SIG-M5 (cell line): ENCODE results near the gene CRISP1.
"Not testable (repeated sequence)": the region's sequence is repeated elsewhere in the genome, so short reads cannot be mapped to it uniquely, and the experiment has no call there.

Source experiments
- DNase-seq: peaks from one replicate; lab custom pipeline; 2025; lab: John Stamatoyannopoulos, UW

Gene CRISP1, protein sequence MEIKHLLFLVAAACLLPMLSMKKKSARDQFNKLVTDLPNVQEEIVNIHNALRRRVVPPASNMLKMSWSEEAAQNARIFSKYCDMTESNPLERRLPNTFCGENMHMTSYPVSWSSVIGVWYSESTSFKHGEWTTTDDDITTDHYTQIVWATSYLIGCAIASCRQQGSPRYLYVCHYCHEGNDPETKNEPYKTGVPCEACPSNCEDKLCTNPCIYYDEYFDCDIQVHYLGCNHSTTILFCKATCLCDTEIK

DNA sequence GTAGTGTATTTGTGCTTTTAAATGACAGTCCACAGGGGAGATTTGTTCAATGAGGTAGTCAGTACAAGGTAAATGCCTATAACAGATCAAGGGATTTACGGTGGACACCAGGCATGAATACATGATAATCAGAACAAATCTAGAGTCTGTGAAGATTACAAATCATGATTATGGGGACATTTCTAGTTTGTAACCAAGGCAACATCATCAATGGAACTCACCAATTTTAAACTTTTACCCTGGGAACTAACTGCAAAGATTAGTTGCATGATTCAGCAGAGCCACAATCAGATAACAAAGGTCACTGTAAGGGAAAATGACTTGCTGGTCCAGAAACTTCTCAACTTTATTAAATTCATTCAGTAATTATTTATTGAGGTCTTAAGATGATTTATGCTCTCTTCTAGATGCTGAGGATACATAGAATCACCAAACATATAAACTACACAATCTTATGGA is at the start of gene CRISP1:
CRISP1 (minus strand) TSS at position 51 of the 459 bp plus-strand sequence. CDS start 9,135 bp downstream, outside the sequence.
- DNase-seq = no peak

DNA sequence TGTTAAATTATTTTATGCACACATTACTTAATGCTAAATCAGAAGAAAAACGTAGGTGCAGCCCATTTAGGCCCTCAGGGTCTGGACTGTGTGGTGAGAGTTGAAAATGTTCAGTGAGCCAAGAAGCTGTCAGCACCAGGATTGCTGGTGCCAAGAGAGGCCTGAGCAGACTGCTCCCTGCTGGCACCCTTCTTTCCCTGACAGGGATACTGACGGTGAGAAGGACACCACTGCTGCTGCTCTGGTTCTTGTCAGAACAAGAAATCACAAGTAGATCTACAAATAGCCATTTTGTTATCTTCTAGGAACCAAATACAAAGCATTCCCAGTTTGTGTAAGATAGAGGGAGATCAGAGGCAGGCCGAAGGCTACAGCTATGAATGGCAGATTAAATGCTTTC is 48.7 kb upstream of the CRISP1 start:
- no peak for DNase-seq

DNA sequence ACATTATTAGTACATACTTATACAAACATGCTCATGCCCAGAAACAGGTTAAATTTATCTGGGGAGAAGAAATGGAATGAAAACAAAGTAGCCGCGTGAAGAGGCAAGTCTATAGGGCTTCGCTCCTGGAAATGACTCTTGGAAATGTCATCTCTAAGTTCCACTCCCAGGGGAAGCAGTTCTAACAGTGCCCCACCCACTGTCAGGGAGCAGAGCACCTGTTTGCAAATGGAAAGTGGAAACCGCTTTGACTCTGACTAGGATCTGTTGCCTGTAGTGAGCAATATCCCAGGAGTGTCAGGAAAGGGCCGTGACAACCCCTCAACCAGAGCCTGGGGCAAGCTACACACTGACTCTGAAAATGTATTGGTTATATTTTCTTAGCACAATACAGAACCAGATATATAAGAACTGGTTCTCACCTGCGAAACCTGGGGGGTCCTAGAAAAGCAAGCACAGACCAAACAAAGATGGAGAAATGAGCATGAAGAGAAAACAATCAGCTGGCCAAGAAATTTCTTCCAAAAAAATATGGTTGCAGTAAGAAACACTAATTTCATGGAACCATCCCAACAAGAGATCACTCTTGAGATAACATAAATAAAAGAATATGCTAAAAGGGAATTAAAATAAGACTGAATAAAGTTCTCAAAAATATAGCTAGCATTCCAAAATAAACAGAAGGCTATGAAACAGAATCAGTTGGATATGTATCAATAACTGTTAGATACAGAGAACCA is 47.5 kb upstream of the CRISP1 start:
- no peak for DNase-seq

DNA sequence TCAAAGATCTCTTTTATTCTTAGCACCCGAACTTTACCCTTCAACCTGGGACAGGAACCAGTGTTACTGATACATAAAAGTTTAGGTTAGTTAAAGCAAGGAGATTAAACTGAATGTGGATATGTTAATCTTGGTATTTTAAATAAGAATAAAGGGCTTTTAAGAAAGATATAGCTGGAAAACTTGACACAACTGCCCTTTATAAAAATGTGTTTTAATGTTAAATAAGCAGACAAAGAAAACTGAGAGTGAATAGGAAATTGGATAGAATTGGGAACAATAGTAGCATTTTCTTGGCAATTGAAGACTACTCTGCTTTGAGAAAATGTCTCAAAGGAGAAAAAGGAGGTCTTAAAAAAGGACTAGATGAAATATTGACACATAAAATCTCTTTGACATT is 45.9 kb upstream of the CRISP1 start:
- DNase-seq = no peak

DNA sequence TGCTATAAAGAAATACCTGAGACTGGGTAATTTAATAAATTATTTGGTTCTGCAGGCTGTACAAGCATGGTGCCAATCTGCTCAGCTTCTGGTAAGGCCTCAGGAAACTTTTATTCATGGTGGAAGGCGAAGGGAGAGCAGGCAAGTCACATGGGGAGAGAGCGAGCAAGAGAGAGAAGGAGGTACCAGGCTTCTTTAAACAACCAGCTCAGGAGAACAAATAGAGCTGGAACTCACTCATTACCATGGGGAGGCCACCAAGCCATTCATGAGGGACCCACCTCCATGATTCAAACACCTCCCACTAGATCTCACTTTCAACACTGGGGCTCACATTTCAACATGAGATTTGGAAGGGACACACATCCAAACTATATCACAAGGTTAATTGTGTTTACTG is 44.9 kb upstream of the CRISP1 start:
- DNase-seq = no peak

DNA sequence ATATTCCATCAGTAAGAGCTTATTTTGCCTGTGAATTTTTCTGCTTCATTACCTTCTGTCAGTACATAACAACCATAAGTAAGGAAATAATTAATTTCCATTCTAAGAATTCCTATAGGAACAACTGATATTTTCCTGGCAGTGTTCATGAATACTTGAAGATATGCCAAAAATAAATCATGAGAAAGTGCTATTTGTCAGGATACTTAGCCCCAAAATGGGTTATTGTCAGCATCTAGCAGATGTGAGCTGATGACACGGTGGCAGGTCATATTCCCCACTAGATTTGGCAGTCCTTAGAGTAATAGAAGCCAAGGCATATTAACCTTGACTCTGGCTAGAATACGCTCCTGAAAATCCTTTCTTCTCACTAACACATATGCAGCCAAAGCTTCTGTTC is 43.2 kb upstream of the CRISP1 start:
- no peak for DNase-seq

DNA sequence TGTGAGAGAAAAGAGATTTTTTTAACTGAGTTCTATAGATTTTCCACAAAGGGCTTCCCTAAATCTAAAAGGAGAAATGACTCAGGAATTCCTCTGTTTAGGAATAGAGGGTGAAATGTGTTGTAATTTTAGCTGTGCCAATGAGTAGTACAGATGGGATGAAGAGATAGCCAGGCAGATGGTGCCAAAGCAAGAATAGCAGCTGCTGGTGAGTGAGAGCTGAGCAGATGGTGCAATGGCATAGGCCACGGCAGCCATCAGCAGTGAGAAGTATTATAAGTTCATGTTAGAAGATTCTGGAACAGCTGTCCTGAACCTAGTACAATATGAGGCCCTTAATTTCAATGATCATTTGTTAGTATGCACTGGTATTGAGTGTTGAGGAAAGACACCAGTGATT is 40.2 kb upstream of the CRISP1 start:
- DNase-seq = no peak

DNA sequence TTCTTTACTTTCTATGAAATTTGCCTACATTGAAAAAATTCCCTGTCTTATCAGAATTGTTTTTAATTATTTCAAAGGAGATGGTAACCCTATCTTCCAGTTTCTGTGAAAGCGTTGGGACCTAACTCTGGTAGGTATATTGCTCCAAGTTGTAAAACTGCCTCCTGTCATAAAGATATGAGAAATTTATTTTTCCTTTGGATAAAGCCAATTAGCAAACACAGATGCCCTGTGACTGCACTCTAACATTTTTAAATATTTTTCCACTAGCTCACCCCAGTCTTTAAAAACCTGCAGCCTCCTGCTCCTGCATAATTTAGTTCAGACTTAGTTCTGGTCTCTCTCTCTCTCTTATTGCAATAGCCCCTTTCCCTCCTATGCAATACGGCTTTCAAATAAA is 39.0 kb upstream of the CRISP1 start:
- DNase-seq = no peak

DNA sequence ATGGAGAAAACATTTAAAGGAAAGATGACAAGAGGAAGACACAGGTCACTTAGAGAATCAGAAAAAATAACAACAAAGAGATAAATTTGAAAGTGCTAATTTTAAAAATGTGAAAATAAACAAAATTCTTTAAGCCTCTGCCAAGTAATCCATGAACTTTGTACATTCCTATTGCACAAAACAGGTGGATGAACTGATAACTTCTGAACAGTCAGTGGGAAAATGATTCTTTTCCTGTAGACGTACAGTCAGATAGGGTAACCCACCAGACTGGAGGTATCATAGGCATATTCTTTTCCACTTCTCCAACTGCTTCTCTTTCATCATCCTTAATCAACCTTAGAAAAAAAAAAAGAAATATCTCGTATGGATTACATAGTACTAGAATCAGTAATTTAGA is 36.5 kb upstream of the CRISP1 start:
- DNase-seq = no peak

DNA sequence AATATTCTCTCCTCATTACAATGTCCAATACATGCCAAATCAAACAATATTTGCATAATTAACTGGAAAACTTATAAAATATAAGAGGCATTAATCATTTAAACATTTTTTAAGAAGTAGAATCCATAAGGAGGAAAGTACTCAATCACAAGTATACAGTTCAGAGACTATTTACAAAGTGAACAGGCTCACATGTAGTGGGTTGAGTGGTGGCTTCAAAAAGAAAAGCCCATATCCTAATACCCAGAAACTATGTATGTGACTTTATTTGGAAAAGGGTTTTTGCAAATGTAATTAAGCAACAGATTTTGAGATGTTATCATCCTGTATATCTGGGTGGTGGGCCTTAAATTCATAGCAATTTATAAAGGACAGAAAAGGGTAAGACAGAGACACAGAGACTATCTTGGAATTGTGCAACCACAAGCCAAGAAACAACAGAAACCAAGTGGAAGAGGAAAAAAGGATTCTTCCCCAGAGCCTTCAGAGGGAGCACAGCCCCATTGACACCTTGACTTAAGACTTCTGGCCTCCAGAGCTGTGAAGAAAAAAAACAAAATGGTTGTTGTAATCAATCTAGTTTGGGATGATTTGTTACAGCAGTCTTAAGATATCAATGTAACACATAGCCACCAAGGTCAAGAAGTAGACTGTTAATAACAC is 32.7 kb upstream of the CRISP1 start:
- no peak for DNase-seq

DNA sequence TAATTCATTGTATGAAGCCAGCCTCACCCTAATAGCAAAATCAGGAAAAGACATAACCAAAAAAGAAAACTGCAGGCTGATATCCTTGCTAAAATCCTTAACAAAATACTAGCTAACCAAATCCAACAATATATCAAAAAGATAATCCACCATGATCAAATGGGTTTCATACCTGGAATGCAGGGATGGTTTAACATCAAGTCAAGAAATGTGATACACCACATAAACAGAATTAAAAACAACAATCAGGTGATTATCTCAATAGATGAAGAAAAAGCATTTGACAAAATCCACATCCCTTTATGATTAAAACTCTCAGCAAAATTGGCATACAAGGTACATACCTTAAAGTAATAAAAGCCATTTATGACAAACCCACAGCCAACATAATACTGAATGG is 29.2 kb upstream of the CRISP1 start:
- not testable (repeated sequence) for DNase-seq

DNA sequence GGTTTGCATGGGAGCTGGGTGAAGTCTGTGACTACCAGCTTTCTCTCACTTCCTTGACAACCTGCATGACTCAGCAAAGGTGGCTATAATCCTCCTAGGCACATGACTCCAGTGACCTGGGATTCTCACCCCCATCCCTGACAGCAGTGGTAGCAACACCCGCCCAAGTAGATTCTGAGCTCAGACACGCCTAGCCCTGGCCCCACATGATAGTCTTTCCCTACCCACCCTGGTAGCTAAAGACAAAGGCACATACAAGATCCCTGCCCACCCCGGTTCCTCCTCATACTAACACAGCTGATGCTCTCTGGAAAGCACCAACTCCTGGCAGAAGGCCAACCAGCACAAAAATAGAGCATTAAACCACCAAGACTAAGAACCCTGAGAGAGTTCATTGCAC is 25.9 kb upstream of the CRISP1 start:
- no peak for DNase-seq

DNA sequence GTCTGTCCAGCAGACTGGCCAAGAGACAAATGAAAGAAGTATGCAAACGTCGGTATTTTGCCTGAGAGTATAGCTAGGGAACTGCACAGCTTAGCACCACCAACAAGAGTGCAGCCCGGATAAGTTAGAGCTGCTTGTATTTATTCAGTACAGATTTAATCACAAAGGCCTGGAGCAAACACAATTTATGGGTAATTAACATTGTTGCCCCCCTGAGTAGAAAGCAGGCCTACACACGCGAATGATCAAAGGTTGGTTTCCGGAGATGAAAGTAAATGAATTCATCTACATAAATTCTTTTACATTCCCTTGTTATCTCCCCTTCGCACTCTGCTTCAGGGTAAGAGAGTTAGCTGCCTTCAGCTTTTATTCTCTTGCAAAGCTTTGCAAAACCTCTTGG is 24.7 kb upstream of the CRISP1 start:
- no peak for DNase-seq

DNA sequence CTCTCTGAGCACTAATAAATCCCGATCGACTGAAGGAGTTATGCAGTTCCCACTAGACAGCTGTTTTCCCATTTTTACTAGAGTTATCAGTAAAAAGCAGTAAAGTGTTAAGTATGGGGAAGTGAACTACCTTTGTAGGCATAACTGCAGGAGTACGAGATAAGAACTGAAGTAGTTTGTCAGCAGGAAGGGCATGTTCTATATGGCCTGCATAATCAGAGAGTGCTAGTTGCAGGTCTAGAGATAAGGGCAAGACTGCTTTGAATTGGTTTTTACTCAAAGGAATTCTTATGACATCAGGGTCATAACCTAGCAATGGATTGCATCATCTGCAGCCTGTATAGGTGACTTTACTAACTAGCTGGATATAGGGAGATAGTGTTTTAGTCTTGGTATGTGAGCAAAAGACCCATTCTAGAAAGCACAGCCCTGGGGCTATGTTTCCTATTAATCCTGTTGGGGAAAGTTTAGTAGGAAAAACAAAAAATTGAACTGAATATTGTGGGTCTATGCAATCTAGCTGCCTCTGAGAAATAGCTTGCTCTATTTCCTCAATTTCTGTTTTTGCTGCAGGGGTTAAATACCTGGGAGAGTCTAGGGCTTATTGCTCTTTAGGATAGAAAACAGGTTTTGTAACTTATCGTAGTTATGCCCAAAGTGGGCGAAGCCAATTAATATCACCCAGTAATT is 22.6 kb upstream of the CRISP1 start:
- DNase-seq = no peak

DNA sequence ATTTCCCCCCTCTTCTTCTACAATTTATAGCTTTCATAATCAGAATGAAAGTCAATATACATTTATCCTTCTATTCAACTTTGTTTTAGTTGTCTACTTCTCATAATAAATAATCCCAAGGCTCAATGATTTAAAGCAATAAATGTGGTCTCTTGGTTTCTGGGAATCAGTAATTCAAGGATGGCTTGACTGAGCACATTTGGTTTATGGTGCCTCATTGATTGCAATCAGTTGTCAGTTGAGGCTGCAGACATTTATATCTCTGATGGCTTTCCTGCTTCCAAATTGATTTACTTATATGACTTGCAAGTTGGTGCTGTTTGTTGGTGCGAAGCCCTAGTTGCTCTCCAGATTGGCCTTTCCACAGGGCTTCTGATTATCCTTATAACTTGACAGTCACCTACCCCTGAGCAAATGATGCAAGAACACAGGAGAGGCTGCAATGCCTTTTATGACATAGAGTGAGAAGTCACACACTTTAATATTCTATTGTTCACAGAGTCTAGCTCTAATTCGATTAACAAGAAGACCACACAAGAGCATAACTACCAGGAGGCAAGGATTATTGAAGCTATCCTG is 2.7 kb upstream of the CRISP1 start:
- DNase-seq = no peak

DNA sequence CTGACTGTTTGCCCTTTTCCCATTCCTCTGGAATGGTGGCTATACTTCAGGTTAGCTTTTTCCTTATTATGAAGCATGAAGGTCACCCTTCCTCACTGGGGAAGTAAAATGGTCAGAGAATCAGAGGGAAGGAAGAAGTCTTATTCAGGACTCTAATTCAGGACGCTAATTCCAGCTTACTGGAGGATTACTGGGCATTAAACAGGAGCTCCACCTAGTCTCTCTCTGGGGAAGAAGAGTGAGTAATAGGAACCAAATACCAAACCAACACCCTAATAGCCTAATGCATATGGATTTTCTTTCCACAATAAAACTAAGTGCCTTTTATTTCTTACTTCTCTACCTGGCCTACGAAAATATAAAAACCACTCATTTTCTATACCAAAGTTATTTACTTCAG is 10.1 kb downstream of the CRISP1 start:
- no peak for DNase-seq

DNA sequence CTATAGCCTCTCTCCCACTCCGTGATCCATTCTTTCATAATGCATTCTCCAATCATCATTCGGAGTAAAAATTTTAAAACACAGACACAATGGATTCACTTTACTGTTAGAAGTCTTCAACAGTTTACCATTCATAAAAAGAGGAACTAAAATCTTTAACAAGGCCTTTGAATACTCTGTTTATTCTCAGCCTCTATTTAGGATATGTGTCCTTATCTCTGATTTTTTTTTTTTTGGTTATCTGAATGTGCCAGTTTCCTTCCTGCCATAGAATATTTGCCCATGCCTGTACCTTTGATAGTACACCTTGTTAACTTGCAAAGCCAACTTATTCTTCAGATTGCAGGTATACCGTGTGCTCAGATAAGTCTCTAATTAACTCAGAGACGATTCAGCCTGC is 11.1 kb downstream of the CRISP1 start:
- DNase-seq = no peak

DNA sequence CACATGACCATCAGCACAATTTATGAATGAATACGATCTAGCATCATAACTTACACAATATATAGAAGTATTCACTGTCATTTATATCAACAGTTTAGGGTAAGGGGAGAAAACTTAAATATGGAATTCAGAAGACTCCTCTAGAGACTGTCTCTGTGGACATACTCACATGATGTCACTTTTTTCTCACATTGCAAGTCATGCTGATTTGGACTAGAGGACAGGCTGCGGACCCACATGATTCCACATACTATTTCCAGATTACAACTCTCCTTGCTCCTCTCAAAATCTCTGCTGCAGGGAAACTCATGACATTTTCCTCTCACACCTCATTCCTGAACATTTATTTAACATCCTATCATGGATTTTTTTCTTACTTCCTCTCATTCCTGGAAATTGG is 13.4 kb downstream of the CRISP1 start:
- DNase-seq = no peak

DNA sequence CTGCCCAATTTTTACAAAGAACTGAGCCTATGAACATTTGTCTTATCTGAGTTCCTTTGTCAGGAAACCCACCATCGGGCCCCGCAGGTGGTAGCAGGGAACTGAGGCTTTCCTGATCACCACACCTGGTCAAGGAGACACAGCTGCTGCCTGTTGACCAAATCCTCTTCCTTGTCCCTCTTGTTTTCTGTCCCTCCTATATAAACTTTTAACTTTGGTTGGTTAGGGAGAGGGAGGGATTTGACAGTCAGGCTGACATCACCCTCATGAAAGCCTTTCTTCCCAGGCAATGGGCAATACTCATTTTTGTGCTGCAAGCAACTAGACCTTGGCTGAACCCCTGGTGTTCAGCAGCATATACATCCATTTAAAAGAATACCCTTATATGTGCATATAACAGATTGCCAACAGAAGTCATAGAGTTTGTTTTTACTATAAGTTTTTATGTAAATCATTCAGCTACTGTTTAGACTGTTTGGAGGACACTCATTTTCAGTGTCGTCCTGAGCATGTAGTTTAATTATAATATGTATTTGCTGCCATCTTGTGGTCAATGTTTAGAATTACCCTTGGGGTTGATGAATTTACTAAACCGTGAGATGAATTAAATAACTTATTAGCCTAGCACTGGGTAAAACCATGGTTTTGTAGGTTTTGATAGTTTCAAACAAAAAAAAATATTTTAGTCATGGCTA is 17.0 kb downstream of the CRISP1 start:
- peak; percentile 8 for DNase-seq

DNA sequence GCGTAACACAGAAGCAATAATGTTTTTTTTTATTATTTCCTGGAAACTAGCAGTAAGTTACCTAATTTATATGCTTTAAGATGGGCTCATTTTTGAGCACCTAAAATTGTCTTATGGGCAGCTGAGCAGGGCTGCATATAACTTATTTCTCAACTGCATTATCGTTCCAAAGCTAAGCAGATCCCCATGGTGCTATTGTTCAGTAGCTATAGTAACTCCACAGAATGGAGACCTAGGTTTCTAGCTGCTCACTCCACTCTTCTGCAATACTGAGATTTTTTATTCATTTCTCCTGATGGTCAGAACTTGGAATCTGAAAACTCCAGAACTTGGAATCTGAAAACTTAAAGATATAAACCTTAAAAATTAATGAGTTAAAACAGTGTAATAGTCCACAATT is 18.7 kb downstream of the CRISP1 start:
- DNase-seq = no peak

DNA sequence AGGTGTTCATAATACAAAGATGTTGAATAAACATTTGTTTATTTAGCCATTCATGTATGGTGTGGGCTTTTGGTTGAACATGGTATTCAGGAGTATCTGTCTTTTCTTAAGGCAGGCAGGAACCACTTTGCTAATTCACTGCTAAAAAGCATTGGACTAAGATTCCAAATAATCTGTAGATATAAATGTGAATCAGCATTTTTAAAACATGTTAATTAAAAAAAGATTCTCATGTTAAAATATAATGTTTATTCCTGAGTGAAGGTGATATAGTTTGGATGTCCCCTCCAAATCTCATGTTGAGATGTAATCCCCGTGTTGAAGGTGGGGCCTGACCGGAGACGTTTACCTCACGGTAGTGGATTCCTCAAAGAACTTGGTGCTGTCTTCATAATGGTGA is 19.3 kb downstream of the CRISP1 start:
- no peak for DNase-seq

DNA sequence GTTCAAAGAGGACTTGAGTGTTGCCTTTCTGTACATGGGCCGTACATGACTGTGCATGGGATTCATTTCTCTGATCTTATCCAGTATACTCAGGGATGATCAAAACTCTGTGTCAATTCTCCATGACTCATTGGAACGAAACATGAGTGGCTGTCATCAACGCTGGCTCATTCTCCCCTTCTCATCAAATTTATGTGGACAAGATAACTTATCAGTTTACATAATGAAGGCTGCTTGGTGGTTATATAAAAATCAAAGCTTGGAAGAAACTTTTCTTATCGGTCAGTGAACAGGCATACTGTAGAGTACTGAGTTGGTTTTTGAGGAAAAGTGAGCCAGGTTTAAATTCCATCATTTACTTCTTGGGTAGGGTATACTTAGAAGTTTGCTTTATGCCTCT is 24.9 kb downstream of the CRISP1 start:
- DNase-seq = no peak
